ENCODE results near the gene MDGA2. TPM values are rescaled to one million over a fixed set of nuclear protein-coding genes. Genes with fewer than 3 reads are reported as not detected.
A peak's percentile ranks its signal among the peaks of the same experiment; 100 is the strongest.

MDGA2 gene
- total and polyA plus RNA-seq, 2 of the 13 experiments (the other 11 are each of a cell fraction or from before 2014, with no cell fraction given): not detected

DNA sequence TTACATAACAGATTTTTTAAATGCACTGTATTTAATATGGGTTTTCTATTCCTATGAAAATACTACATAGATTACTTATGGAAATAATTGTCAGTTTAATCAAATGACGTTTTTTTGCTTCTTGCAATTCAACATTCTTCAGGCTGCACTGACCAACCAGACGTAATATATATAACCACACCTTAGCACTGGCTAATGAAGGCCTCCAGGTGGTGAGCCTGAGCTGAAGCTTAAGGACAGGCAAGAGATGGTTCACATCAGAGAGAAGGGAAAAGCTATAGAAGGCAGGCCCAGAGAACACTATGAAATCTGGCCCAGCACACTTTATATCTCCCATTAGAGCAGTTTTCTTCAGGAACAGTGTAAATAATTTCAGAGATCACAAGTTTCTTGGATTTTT lies 2.8 kb upstream of the MDGA2 start (continued):
- TF ChIP-seq ZNF101 (CRISPR knock-in tag; IDR thresholded peaks at IDR 0.05; ENCODE audit: borderline replicate concordance, low read depth) (no peak), ZEB1 (IDR thresholded peaks at IDR 0.05; ENCODE audit: insufficient replicate concordance, low read depth) (no peak), CERS6 (CRISPR knock-in tag; IDR thresholded peaks at IDR 0.05) (no peak), MXD1 (CRISPR knock-in tag; IDR thresholded peaks at IDR 0.05) (no peak), ZNF598 (CRISPR knock-in tag; IDR thresholded peaks at IDR 0.05; ENCODE audit: borderline replicate concordance) (no peak)

DNA sequence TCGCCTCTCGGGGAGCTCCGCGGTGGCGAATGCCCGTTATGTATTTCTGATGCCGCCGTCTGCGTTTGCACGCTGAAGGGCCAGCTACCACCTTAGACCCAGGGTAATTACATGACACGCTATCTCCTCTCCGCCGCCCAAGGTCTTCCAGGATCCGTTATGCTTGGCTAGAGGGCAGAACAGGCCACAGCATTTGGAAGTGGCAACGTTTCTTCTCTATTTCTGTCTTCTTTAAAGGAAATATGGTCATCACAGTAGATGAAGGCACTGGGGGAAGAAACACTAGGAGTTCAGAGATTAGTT lies 861 bp upstream of the MDGA2 start:
- DNase-seq (ENCODE audit: low spot score) (no peak), ATAC-seq (no peak), FAIRE-seq (no peak)
- H3K27ac ChIP-seq (ENCODE audit: extremely low read length, insufficient read depth, low read length): no peak overlapping the region
- no peaks in the 10 kb centered on the region for H3K4me1 ChIP-seq (ENCODE audit: insufficient read depth, low read length)
- H2AFZ ChIP-seq (ENCODE audit: low read length): no peak overlapping the region
- POLR2A ChIA-PET: no interaction called here
- CTCF ChIA-PET (ENCODE audit: low intra/inter-chr PET ratio, low total read pairs): no interaction called here
- in situ Hi-C loops (cut with HindIII; ENCODE audit: extremely low pct_ligation_motif_present, low pct_unique_long_range_greater_than_20kb) (no loop called here), intact Hi-C loops (cut with micrococcal nuclease; ENCODE audit: unreplicated experiment) (no loop called here)
- WGBS (ENCODE audit: low lambda C conversion rate): 28% methylated on average over 4 of the region's 15 CpGs
- peaks cover 1 to 25% of the 10 kb centered on the region in 2 experiments; a peak in 4 of 5 replicates for H3K27me3 ChIP-seq (ENCODE audit: control insufficient read depth in 1 of 2, insufficient read depth in 2 of 2, low read length in 2 of 2)
- peak overlapping the region; percentile 23; the same call in 1 of the 2 replicates for H3K4me2 ChIP-seq (ENCODE audit: low read depth, low read length)
- H3K4me3 ChIP-seq (replicated peaks in 1 of 3; ENCODE audit: insufficient read depth in 1 of 3, low read depth in 2 of 3, low read length in 3 of 3): no peak overlapping the region; a peak in 1 of 6 replicates
- no peak for TF ChIP-seq DMAP1 (CRISPR knock-in tag; IDR thresholded peaks at IDR 0.05)
- TF ChIP-seq ZNF816 (CRISPR knock-in tag; IDR thresholded peaks at IDR 0.05; ENCODE audit: borderline replicate concordance): no peak
- no peak for TF ChIP-seq TMF1 (CRISPR knock-in tag; IDR thresholded peaks at IDR 0.05; ENCODE audit: low read depth)
- no peak for TF ChIP-seq AKNA (CRISPR knock-in tag; IDR thresholded peaks at IDR 0.05; ENCODE audit: borderline replicate concordance)
- no peak overlapping the region for H3K9ac ChIP-seq (ENCODE audit: insufficient read depth, low read depth, low read length)
- H4K20me1 ChIP-seq (ENCODE audit: insufficient read depth, low read length): no peaks in the 10 kb centered on the region
- no TSS peak for BruUV-seq (replicated peaks)
- no peaks in the 10 kb centered on the region for H3K9me3 ChIP-seq (ENCODE audit: low read length)
- H3K79me2 ChIP-seq (ENCODE audit: insufficient read depth, low read length): no peaks in the 10 kb centered on the region
- H3K36me3 ChIP-seq (replicated peaks in 1 of 2; ENCODE audit: control insufficient read depth in 1 of 2, insufficient read depth in 2 of 2, low read length in 2 of 2): no peaks in the 10 kb centered on the region

Data from HepG2 (cell line).